LoVo (cell line): ENCODE results near the gene RBM17.
"Not testable (repeated sequence)": the region's sequence is repeated elsewhere in the genome, so short reads cannot be mapped to it uniquely, and the experiment has no call there.

Experiments
- DNase-seq: peaks from one replicate; pipeline ENCODE4 v3.0.0-alpha.2; 2016; ENCODE audit warnings: low spot score

The RBM17 gene

GRCh38 chr10:6056411-6057135 is 32.3 kb upstream of the RBM17 start:
- no peak for DNase-seq

DNA sequence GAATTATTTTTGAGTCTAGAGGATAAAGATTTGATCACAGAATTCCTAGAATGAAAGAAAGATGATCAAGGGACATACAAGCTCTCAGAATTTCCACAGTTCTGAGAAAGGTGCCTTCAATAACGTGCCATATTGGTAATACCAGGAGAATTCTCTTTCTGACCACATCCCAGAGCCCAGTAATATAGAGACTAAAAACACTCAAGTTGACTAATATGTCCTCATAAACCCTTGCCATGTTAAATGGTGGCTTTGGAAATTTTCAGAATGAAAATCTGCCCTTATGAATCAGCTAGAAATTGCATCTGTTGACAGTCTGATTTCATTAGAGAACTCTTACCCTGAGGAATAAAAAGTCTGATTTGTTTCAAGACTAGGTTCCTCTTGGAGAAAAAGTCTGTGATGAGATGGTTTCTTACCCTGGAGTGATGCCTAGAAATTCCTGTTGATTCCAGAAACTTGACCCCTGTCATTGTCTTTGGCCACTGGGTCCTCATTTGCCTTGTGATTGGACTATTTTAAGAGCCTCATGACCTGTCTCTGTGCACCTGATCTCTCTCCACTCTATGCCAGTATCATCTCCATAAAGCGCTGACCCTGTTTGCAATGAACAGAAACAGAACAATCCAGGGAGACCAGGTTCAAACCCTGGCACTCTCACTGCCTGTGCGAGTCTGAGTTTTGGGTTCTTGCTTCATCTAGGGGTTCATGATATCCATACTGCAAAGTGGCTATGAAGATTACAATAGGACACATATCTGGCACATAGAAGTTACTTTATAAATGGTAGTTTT is 30.0 kb upstream of the RBM17 start:
- DNase-seq = no peak

DNA sequence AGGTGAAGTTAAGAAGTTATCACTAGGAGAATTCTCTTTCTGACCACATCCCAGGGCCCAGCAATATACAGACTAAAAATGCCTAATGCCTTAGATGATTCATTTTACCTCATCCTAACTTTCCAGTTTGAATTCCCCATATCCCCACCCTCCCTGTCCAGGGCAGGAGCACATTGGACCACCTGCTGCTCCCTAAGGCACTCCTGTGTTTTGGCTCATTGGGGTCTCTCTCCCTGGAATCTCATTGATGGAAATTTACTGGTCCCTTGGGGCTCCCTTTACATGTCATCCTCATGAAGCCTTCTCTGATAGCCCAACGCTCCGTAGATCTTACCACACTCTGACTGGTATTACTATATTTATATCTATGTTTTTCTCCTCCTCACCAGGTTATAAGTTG is 29.3 kb upstream of the RBM17 start:
- no peak for DNase-seq

- no peak for DNase-seq
Measured at GRCh38 chr10:6061056-6061455, 27.8 kb upstream of the RBM17 start.

DNA sequence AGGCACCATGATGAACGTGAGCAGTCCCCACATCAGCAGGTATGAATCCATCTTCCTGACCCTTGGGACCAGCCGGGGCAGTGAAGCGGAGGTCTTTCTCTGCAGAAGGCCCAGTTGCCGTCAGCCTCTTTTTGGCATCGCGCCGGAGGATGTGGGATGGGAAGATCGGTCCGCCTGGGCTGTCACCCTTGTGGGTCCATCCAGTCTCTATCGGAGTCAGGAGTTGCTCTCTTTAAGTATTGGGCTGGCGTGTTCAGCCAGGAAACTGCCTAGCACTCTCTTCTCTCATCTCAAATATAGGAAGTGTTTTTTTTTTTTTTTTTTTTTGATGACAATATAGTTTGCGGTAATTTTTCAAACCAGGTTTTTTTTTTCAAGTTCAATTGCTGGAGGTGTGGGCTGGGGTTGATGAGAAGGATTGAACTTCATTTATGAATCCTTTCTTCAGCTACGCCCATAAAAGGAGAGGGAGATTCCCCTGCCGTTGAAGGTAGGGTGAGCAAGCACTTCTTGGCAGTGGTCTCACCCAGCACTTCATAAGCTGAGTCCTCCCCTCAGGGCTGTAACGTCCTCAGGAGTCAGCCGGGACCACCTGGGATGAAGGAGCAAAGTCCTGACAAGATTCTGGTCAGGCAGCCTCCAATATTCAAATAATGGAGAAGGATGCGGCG is 26.6 kb upstream of the RBM17 start, which contains the start of gene IL2RA:
IL2RA (minus strand) TSS at position 267 of the 671 bp plus-strand sequence; CDS start at position 51, 216 bp downstream.
- DNase-seq = no peak

DNA sequence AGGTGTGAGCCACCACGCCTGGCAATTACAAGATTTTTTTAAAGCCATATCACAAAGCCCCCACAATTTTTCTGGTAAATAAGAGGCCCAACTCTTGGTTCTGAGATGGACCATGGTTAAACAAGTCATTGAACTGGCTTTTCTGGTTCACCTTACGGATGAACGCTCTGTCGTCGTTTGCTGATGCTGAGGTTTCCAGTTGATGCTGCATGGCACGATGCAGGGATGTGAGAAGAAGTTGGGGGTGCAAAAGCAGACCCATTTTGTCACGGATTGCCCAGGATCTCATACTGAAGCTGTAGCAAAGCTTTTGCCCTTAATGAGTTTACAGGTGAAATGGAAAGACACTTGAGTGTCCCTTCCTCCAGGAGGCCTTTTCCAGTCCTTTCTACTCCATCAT is 24.7 kb upstream of the RBM17 start:
- no peak for DNase-seq

GRCh38 chr10:6064726-6065125 is 24.1 kb upstream of the RBM17 start:
- not testable (repeated sequence) for DNase-seq

- no peak for DNase-seq
Measured at GRCh38 chr10:6065406-6065805, 23.4 kb upstream of the RBM17 start.

- no peak for DNase-seq
Measured at GRCh38 chr10:6065835-6066234, 23.0 kb upstream of the RBM17 start.

GRCh38 chr10:6067457-6067856 is 21.4 kb upstream of the RBM17 start:
- no peak for DNase-seq

DNA sequence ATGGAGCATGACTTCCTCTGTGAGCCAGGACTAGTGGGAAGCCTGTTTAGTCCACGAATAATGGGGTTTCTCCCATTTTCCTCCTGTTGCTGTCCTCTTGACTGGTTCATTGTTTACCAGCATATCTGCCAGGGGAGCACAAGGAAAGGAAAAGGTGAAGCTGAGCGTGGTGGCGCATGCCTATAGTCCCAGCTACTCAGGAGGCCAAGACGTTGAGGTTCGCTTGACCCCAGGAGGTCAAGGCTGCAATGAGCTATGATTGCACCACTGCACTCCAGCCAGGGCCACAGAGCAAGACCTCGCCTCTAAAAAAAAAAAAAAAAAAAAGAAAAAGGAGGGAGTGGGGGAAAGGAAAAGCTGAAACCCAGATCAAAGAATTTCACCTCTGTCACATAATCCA is 20.8 kb upstream of the RBM17 start:
- DNase-seq = no peak

- DNase-seq = no peak
Measured at GRCh38 chr10:6068422-6068821, 20.4 kb upstream of the RBM17 start.

- DNase-seq = no peak
Measured at GRCh38 chr10:6069081-6069931, 19.5 kb upstream of the RBM17 start.

DNA sequence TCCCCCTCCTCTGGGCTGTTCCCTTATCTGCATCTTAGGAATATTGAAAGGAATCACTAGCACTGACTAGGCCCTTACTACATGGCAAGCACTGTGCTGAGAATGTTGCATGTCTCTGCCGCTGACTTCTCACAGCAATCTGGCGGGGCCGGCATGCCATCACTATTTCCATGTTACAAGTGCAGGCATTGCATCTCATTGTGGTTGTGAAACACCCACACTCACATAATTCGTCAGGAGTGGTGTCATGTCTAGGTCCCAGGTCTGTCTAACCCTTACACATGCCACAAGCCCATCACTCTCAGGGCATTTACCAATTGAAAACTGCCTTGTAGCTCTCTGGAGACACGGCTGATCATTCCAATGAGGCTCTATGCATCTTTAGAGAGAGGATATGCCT is 18.2 kb upstream of the RBM17 start:
- no peak for DNase-seq

DNA sequence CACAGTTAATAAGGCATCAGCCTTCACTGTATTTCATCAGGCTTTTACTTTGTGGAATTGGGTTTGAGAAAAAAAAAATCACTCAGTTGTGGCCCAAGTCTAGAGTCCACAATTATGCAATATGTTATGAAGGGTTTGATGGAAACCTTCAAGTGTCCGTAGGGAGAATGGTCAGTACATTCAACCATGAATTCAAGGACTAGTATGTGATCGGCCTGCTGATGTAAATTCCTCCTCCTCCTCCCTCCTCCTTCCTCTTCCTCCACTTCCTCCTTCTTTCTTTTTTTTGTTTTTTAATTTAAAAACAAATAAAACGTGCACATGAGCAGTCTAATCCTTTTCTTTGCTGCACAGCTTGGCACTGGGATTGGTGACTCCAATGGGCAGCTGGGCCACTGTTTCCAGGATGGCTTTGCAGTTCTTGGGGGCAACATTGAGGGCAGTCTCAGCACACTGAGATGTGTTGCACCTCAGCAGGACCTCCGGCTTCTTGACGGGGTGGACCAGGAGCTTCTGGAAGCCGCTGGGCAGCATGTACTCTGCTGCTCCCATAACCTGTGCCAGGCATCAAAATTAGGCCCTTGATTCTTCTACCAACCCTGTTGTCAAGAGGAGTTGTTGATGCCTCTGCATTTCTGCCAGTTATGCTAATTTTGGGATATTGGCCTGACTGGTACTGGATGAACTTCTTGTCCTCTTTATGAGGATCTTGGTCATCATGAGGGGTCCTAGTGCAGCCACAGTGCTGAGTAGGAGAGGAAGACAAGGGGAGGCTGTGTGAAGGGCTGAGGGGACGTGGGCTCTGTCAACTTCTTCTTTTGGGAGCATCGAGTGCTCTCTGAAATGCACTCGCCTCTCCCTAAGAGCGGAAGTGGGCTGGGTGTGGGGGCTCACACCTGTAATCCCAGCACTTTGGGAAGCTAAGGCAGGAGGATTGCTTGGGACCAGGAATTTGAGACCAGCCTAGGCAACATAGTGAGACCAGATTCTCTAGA is 17.4 kb upstream of the RBM17 start:
- no peak for DNase-seq

GRCh38 chr10:6072215-6072934 is 16.5 kb upstream of the RBM17 start:
- DNase-seq = no peak

DNA sequence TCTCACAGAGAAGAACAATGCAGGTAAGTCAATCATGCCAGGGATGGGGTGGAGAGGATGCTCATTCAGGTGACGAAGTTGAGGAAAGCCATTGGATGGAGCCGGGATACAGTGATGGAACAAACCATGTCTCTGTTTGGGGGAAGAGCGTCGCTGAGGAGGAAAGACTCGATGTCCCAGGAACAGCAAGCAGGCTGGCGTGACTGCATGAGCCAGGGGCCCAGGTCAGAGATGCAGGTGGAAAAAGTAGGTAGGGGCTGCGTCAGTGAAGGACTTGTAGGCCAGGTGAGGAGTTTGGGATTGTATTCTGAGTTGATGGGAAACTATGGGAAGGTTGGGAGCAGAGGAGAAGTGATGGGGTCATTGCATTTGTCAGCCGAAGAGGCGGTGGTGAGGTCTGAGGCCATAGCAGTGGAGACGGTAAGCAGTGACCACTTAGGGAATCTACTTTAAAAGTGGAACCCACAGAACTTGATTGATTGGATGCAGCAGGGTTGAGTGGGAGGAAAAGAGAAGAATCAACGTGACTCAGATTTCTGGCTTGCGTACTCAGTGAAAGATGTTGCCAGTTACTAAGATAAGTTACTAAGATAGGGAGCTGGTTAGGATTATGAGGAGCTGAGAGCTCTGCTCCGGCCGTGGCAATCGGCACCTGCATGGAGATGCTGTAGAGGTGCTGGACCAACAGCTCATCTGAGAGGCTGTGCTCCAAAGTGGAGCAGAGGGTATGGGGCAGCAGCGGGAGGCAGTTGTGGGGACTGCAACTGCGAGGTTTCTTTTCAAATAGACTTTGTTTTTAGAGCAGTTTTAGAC is 14.1 kb upstream of the RBM17 start:
- DNase-seq = no peak

DNA sequence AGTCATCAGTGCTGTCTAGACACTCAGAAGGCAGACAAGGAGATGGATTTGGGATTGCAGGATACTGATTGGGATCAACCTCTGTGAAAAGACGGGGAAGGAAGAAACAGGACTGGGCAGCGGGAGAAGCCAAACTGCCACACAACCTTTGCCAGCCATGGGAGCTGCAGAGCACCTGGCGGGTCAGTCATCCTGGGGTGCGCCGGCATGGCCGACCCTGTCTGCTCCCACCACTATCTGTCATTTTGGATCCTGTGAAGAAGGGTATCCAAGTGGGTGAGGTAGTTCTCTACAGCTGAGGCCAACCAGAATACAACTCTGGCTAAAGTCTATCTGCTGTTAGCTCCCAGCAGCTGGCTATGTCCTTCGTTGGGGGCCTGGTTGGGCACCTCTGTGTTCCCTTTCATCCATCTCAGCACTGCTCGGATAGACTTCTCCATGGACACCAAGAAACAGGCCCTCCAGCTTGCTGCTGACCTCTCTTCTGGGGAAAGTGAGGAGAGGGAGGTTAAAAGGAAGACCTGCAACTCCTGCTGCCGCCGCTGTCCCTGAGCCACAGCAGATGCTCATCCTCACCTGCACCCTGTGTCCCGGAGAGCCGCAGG is 11.7 kb upstream of the RBM17 start:
- DNase-seq = no peak

DNA sequence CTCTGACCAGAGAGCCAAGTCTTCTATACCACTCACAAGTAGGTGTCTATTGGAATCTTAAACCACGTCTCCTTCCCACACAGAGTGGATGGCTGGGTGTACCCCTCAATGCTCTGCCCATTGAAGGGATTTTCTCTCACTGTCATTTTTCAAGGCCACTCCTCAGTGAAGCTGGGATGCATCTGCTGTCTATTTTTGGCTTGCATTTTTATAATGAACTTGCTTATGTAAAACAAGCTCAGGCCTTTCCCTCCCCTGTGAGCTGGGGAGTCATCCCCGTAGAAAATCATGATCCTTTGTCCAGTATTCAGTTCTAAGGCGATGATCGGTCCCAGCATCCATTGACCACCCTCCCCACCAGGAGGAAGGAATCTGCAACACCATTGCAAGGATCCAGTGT is 9.8 kb upstream of the RBM17 start:
- DNase-seq = no peak
